Measurements from ENCODE around the gene SEMA4B. TPM values are rescaled to one million over a fixed set of nuclear protein-coding genes. Genes with fewer than 3 reads are reported as not detected.

SEMA4B gene
- total and polyA plus RNA-seq, 10 of the 15 experiments (the other 5 are each of a cell fraction or from before 2014, with no cell fraction given): 0.87 to 26.0 (median 9.3) TPM

DNA sequence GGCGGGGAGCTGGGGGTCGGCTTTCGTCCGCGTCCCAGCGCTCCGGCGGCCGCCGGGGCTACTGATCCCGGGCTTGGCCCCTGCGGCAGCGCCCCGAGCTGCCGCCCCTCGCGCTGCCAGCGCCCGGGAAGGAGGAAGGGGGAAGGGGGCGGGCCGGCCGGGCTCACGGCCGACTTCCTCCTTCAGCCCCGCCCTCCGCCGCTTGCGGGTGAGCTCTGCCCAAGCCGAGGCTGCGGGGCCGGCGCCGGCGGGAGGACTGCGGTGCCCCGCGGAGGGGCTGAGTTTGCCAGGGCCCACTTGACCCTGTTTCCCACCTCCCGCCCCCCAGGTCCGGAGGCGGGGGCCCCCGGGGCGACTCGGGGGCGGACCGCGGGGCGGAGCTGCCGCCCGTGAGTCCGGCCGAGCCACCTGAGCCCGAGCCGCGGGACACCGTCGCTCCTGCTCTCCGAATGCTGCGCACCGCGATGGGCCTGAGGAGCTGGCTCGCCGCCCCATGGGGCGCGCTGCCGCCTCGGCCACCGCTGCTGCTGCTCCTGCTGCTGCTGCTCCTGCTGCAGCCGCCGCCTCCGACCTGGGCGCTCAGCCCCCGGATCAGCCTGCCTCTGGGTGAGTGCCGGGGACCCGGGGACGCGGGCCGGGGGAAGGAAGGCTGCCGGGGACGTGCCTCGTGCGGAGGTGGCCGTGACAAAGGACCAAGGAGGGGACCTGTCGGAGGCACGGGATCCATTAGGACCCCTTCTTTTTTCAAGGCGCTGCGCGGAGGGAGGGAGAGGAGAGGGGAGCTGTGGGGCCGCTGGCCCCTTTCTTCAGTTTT is at the start of gene SEMA4B (continued):
- no peak for TF ChIP-seq ZNF384 (IDR thresholded peaks at IDR 0.05; ENCODE audit: borderline replicate concordance, low read depth, low read length)
- TF ChIP-seq GATAD2B (conservative IDR thresholded peaks at IDR 0.05; ENCODE audit: low read depth): peak; percentile 90
- TF ChIP-seq KAT2A (conservative IDR thresholded peaks at IDR 0.05; ENCODE audit: control insufficient read depth, low read depth, low read length): no peak
- peak; percentile 80 for TF ChIP-seq POLR2A (IDR thresholded peaks at IDR 0.05; ENCODE audit: low read depth, low read length)
- no peak for TF ChIP-seq RUNX3 (IDR thresholded peaks at IDR 0.05; ENCODE audit: low read length)
- TF ChIP-seq RAD21 (IDR thresholded peaks at IDR 0.05; ENCODE audit: insufficient read depth, low read depth, low read length): no peak
- TF ChIP-seq, protein P1, sequence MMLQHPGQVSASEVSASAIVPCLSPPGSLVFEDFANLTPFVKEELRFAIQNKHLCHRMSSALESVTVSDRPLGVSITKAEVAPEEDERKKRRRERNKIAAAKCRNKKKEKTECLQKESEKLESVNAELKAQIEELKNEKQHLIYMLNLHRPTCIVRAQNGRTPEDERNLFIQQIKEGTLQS (IDR thresholded peaks at IDR 0.05; ENCODE audit: borderline replicate concordance, extremely low read depth, low read depth, low read length): no peak
- TF ChIP-seq SRF (IDR thresholded peaks at IDR 0.05; ENCODE audit: low read depth in 2 of 2, low read length in 2 of 2): no peak
- no peak for TF ChIP-seq SMAD1 (IDR thresholded peaks at IDR 0.05; ENCODE audit: low read depth, partially characterized antibody)
- TF ChIP-seq, protein P2, sequence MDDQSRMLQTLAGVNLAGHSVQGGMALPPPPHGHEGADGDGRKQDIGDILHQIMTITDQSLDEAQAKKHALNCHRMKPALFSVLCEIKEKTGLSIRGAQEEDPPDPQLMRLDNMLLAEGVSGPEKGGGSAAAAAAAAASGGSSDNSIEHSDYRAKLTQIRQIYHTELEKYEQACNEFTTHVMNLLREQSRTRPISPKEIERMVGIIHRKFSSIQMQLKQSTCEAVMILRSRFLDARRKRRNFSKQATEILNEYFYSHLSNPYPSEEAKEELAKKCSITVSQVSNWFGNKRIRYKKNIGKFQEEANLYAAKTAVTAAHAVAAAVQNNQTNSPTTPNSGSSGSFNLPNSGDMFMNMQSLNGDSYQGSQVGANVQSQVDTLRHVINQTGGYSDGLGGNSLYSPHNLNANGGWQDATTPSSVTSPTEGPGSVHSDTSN (IDR thresholded peaks at IDR 0.05; ENCODE audit: insufficient replicate concordance, low read depth, low read length): no peak
- no peak for TF ChIP-seq KLF5 (IDR thresholded peaks at IDR 0.05; ENCODE audit: partially characterized antibody)
- TF ChIP-seq SREBF2 (IDR thresholded peaks at IDR 0.05; ENCODE audit: low read length): no peak
- TF ChIP-seq, protein P3, sequence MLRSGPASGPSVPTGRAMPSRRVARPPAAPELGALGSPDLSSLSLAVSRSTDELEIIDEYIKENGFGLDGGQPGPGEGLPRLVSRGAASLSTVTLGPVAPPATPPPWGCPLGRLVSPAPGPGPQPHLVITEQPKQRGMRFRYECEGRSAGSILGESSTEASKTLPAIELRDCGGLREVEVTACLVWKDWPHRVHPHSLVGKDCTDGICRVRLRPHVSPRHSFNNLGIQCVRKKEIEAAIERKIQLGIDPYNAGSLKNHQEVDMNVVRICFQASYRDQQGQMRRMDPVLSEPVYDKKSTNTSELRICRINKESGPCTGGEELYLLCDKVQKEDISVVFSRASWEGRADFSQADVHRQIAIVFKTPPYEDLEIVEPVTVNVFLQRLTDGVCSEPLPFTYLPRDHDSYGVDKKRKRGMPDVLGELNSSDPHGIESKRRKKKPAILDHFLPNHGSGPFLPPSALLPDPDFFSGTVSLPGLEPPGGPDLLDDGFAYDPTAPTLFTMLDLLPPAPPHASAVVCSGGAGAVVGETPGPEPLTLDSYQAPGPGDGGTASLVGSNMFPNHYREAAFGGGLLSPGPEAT (IDR thresholded peaks at IDR 0.05; ENCODE audit: low read depth): no peak
